Retinal pigment epithelial cell (primary cell): ENCODE results near the gene ARID4B.
"Not testable (repeated sequence)": the region's sequence is repeated elsewhere in the genome, so short reads cannot be mapped to it uniquely, and the experiment has no call there.

Experiments used
- DNase-seq: peaks from one replicate; pipeline ENCODE4 v3.0.0-alpha.2; 2010; ENCODE audit warnings: low read depth
- H3K4me3 ChIP-seq: 2 replicates; pipeline ENCODE4 v1.5.1; 2011; ENCODE audit warnings: mild to moderate bottlenecking, low read length, control low read depth, moderate library complexity
- TF ChIP-seq, protein P1 (sequence below): conservative IDR thresholded peaks from 2 replicates; pipeline ENCODE4 v1.5.1; 2011; ENCODE audit warnings: low read depth, low read length, control low read depth, inconsistent platforms

The ARID4B gene

DNA sequence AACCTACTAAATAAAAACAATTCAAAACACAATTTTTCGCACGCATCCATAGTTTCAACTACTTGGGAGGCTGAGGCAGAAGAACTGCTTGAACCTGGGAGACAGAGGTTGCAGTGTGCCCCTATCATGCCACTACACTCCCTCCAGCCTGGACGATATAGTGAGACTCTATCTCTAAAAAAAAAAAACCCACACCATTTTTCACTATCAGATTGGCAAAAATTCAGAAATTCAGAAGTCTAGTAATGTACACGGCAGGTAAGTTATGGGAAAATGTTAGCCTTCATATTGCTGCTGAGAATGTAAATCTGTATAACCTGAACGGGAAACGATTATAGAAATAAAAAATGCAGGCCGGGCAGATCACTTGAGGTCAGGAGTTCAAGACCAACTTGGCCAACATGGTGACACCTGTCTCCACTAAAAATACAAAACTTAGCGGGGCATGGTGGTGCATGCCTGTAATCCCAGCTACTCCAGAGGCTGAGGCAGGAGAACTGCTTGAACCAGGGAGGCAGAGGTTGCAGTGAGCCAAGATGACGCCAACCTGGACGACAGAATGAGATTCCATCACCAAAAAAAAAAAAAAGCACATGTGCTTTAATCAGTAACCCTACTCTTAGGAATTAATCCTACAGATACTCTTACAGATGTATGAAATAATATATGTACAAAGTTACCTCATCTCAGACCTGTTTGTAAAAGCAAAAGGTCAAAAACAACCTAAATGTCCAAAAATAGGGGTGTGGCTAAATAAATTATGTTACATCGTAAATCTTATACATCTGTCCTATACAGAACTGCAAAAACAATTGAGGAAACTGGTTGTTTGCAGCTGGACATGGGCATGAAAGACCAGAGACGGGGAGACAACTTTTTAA is 37.9 kb downstream of the ARID4B start:
- no peak overlapping the region for H3K4me3 ChIP-seq
- TF ChIP-seq, protein P1, sequence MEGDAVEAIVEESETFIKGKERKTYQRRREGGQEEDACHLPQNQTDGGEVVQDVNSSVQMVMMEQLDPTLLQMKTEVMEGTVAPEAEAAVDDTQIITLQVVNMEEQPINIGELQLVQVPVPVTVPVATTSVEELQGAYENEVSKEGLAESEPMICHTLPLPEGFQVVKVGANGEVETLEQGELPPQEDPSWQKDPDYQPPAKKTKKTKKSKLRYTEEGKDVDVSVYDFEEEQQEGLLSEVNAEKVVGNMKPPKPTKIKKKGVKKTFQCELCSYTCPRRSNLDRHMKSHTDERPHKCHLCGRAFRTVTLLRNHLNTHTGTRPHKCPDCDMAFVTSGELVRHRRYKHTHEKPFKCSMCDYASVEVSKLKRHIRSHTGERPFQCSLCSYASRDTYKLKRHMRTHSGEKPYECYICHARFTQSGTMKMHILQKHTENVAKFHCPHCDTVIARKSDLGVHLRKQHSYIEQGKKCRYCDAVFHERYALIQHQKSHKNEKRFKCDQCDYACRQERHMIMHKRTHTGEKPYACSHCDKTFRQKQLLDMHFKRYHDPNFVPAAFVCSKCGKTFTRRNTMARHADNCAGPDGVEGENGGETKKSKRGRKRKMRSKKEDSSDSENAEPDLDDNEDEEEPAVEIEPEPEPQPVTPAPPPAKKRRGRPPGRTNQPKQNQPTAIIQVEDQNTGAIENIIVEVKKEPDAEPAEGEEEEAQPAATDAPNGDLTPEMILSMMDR: no peak

GRCh38 chr1:235287208-235287882 is 40.6 kb downstream of the ARID4B start:
- TF ChIP-seq, protein P1: no peak
- no peak for DNase-seq
- H3K4me3 ChIP-seq: no peak overlapping the region

More for the DNA sequence above, 37.9 kb downstream of the ARID4B start:
- DNase-seq: no peak

- TF ChIP-seq, protein P1: no peak
- no peak overlapping the region for H3K4me3 ChIP-seq
- DNase-seq: no peak
These were observed 41.3 kb downstream of the ARID4B start for GRCh38 chr1:235286667-235287066.

DNA sequence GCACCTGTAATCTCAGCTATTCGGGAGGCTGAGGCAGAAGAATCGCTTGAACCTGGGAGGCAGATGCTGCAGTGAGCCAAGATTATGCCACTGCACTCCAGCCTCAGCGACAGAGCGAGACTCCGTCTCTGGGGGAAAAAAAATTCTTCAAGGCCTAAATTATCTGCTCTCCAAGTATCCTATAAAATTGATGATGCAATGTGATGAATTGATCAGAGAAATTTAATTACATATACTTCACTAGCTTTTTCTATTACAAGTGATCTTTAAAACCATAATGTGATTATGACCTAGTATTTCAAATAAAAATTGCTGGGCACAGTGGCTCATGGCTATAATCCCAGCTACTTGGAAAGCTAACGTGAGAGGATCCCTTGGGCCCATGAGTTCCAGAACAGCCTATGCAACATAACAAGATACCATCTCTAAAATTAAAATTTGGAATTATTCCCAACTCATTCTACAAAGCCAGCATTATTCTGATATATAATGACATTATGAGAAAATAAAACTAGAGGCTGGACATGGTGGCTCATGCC is 43.7 kb downstream of the ARID4B start:
- TF ChIP-seq, protein P1: no peak
- H3K4me3 ChIP-seq: no peak overlapping the region
- DNase-seq: no peak

DNA sequence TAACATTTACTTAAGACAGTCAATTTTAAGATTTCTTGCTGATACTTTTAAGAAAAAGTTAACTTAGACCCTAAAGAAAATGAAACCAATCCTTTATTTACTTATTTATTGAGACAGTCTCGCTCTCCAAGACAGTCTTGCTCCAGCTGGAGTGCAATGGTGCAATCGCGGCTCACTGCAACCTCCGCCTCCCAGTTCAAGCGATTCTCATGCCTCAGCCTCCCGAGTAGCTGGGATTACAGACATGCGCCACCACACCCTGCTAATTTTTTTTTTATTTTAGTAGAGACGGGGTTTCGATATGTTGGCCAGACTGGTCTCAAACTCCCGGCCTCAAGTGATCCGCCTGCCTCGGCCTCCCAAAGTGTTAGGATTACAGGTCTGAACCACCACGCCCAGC is 44.3 kb downstream of the ARID4B start:
- H3K4me3 ChIP-seq, DNase-seq: not testable (repeated sequence)

- no peak overlapping the region for H3K4me3 ChIP-seq
- TF ChIP-seq, protein P1: no peak
- no peak for DNase-seq
These were observed 47.5 kb downstream of the ARID4B start for GRCh38 chr1:235280467-235280866.

DNA sequence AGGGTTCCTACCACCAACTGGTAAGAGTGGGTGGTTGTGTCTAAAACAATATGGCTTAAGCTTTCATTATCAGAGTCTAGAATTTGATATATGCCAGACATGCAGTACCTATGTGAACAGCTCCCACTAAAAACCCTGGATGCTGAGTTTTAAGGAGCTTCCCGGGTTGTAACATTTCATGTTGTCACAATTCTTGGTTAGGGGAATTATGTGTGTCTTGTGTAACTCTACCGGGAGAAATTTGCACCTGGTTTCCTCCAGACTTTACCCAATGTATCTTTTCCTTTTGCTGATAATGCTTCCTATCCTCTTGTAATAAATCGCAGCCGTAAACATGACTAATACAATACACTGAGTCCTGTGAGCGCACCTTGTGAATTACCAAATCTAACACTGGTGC is 48.3 kb downstream of the ARID4B start:
- TF ChIP-seq, protein P1: no peak
- H3K4me3 ChIP-seq: no peak overlapping the region
- DNase-seq: no peak
